ENCODE data around the gene LPAR1.

GRCh38 chr9:110895147-110895905 lies 142.9 kb downstream of the LPAR1 start:
- TF ChIP-seq CTCF (conservative IDR thresholded peaks at IDR 0.05; ENCODE audit: low read length) (no peak), EZH2phosphoT487 (IDR thresholded peaks at IDR 0.05; ENCODE audit: borderline replicate concordance) (no peak)
